Activated T-cell treated with anti-CD3 and anti-CD28 coated beads, Interleukin-2, amount 50 U/mL, for 24 hours (primary cell): ENCODE results near the gene SS18L1.

Experiments
- DNase-seq: peaks from one replicate; pipeline ENCODE4 v3.0.0-alpha.2; 2020
- H3K27ac Mint-ChIP-seq: 2 replicates; pipeline ENCODE4 v1.8.0; 2020; ENCODE audit warnings: mild to moderate bottlenecking, mixed read lengths
- H3K27me3 Mint-ChIP-seq: 2 replicates; pipeline ENCODE4 v1.8.0; 2020; ENCODE audit warnings: mixed read lengths
- H3K36me3 Mint-ChIP-seq: 2 replicates; pipeline ENCODE4 v1.8.0; 2020; ENCODE audit warnings: low read depth, mixed read lengths
- H3K4me1 Mint-ChIP-seq: 2 replicates; pipeline ENCODE4 v1.8.0; 2020; ENCODE audit warnings: low read depth, mixed read lengths
- H3K4me3 Mint-ChIP-seq: 2 replicates; pipeline ENCODE4 v1.8.0; 2020; ENCODE audit warnings: mild to moderate bottlenecking, moderate library complexity, mixed read lengths
- H3K9me3 Mint-ChIP-seq: 2 replicates; pipeline ENCODE4 v1.8.0; 2020; ENCODE audit warnings: mixed read lengths

Gene SS18L1

GRCh38 chr20:62215991-62216635 is 72.5 kb downstream of the SS18L1 start:
- Mint-ChIP-seq H3K36me3 (no peaks in the 10 kb centered on the region), H3K4me1 (peaks cover 5% of the 10 kb centered on the region), H3K27me3 (peaks cover 50% of the 10 kb centered on the region), H3K27ac (no peak overlapping the region), H3K9me3 (no peaks in the 10 kb centered on the region), H3K4me3 (no peak overlapping the region)
- no peak for DNase-seq

- Mint-ChIP-seq H3K36me3 (no peaks in the 10 kb centered on the region), H3K27me3 (peaks cover 58% of the 10 kb centered on the region), H3K4me1 (peaks cover 5% of the 10 kb centered on the region), H3K9me3 (no peaks in the 10 kb centered on the region), H3K4me3 (no peak overlapping the region), H3K27ac (no peak overlapping the region)
- DNase-seq, result no peak
These were observed 73.3 kb downstream of the SS18L1 start for GRCh38 chr20:62216636-62217566.

GRCh38 chr20:62217913-62218773 is 74.6 kb downstream of the SS18L1 start:
- no peak overlapping the region for H3K27ac Mint-ChIP-seq
- no peaks in the 10 kb centered on the region for H3K36me3 Mint-ChIP-seq
- no peak overlapping the region for H3K4me3 Mint-ChIP-seq
- no peaks in the 10 kb centered on the region for H3K9me3 Mint-ChIP-seq
- DNase-seq, result no peak
- H3K4me1 Mint-ChIP-seq, result peaks cover 5% of the 10 kb centered on the region
- peaks cover 65% of the 10 kb centered on the region for H3K27me3 Mint-ChIP-seq

- no peak overlapping the region for H3K27ac Mint-ChIP-seq
- no peak overlapping the region for H3K4me3 Mint-ChIP-seq
- H3K36me3 Mint-ChIP-seq, result no peaks in the 10 kb centered on the region
- no peak for DNase-seq
- no peaks in the 10 kb centered on the region for H3K9me3 Mint-ChIP-seq
- H3K27me3 Mint-ChIP-seq, result peaks cover 66% of the 10 kb centered on the region
- H3K4me1 Mint-ChIP-seq, result peaks cover 5% of the 10 kb centered on the region
These were observed 75.8 kb downstream of the SS18L1 start for GRCh38 chr20:62219101-62219991.

GRCh38 chr20:62219992-62220665 is 76.6 kb downstream of the SS18L1 start, which contains the start of gene HRH3:
Gene HRH3, minus strand, starts transcription at chr20:62220278. Its CDS starts 308 bp downstream, at chr20:62219970.
- no peak within 1 kb of the TSS for H3K27ac Mint-ChIP-seq
- peaks cover 5% of the 10 kb centered on the region for H3K4me1 Mint-ChIP-seq
- H3K27me3 Mint-ChIP-seq, result peaks cover 69% of the 10 kb centered on the region
- no peak within 1 kb of the TSS for H3K4me3 Mint-ChIP-seq
- peak; percentile 70 for DNase-seq
- no peaks in the 10 kb centered on the region for H3K9me3 Mint-ChIP-seq
- H3K36me3 Mint-ChIP-seq, result no peaks in the 10 kb centered on the region

GRCh38 chr20:62220666-62221568 is 77.3 kb downstream of the SS18L1 start:
- Mint-ChIP-seq H3K27ac (no peak overlapping the region), H3K4me3 (no peak overlapping the region), H3K27me3 (peaks cover 77% of the 10 kb centered on the region), H3K36me3 (no peaks in the 10 kb centered on the region), H3K4me1 (peaks cover 5% of the 10 kb centered on the region), H3K9me3 (no peaks in the 10 kb centered on the region)
- no peak for DNase-seq

- Mint-ChIP-seq H3K4me1 (peaks cover 5% of the 10 kb centered on the region), H3K36me3 (no peaks in the 10 kb centered on the region), H3K27me3 (peaks cover 80% of the 10 kb centered on the region), H3K4me3 (no peak overlapping the region), H3K9me3 (no peaks in the 10 kb centered on the region), H3K27ac (no peak overlapping the region)
- DNase-seq, result no peak
These were observed 78.8 kb downstream of the SS18L1 start for GRCh38 chr20:62222266-62222850.

- Mint-ChIP-seq H3K9me3 (no peaks in the 10 kb centered on the region), H3K27ac (no peak overlapping the region), H3K4me3 (no peak overlapping the region), H3K4me1 (peaks cover 5% of the 10 kb centered on the region), H3K27me3 (peaks cover 76% of the 10 kb centered on the region), H3K36me3 (no peaks in the 10 kb centered on the region)
- no peak for DNase-seq
These were observed 79.4 kb downstream of the SS18L1 start for GRCh38 chr20:62222972-62223371.

- H3K4me3 Mint-ChIP-seq, result no peak overlapping the region
- no peak overlapping the region for H3K27ac Mint-ChIP-seq
- DNase-seq, result no peak
- no peaks in the 10 kb centered on the region for H3K9me3 Mint-ChIP-seq
- peaks cover 70% of the 10 kb centered on the region for H3K27me3 Mint-ChIP-seq
- peaks cover 5% of the 10 kb centered on the region for H3K4me1 Mint-ChIP-seq
- no peaks in the 10 kb centered on the region for H3K36me3 Mint-ChIP-seq
These were observed 80.0 kb downstream of the SS18L1 start for GRCh38 chr20:62223571-62223970.

GRCh38 chr20:62224113-62224855 is 80.7 kb downstream of the SS18L1 start:
- peaks cover 63% of the 10 kb centered on the region for H3K27me3 Mint-ChIP-seq
- no peak overlapping the region for H3K4me3 Mint-ChIP-seq
- no peak overlapping the region for H3K27ac Mint-ChIP-seq
- no peak for DNase-seq
- H3K36me3 Mint-ChIP-seq, result no peaks in the 10 kb centered on the region
- no peaks in the 10 kb centered on the region for H3K9me3 Mint-ChIP-seq
- peaks cover 2% of the 10 kb centered on the region for H3K4me1 Mint-ChIP-seq

GRCh38 chr20:62225026-62225425 is 81.5 kb downstream of the SS18L1 start:
- H3K27me3 Mint-ChIP-seq, result peaks cover 60% of the 10 kb centered on the region
- H3K4me1 Mint-ChIP-seq, result peaks cover 2% of the 10 kb centered on the region
- DNase-seq, result no peak
- H3K36me3 Mint-ChIP-seq, result no peaks in the 10 kb centered on the region
- H3K4me3 Mint-ChIP-seq, result no peak overlapping the region
- no peak overlapping the region for H3K27ac Mint-ChIP-seq
- H3K9me3 Mint-ChIP-seq, result no peaks in the 10 kb centered on the region
